Mammary epithelial cell (primary cell): Measurements from ENCODE around the gene SYNPO2L.

ENCODE experiments used
- EZH2 ChIP-seq: IDR thresholded peaks from 2 replicates; pipeline ENCODE4 v1.6.1; 2012; ENCODE audit warnings: low read length, inconsistent platforms, borderline replicate concordance
- TF ChIP-seq, protein P1 (sequence below), 2 donors: IDR thresholded peaks in 1 of 2; conservative IDR thresholded peaks in 1 of 2; 2 replicates each; pipeline ENCODE4 v1.5.1; 2011 to 2012; ENCODE audit warnings: inconsistent platforms in 2 of 2, low read length in 2 of 2, mild to moderate bottlenecking in 2 of 2, control low read depth in 1 of 2, low read depth in 1 of 2; ENCODE audit not compliant: insufficient read depth in 1 of 2; ENCODE audit errors: extremely low read depth in 1 of 2

- TF ChIP-seq, protein P1, sequence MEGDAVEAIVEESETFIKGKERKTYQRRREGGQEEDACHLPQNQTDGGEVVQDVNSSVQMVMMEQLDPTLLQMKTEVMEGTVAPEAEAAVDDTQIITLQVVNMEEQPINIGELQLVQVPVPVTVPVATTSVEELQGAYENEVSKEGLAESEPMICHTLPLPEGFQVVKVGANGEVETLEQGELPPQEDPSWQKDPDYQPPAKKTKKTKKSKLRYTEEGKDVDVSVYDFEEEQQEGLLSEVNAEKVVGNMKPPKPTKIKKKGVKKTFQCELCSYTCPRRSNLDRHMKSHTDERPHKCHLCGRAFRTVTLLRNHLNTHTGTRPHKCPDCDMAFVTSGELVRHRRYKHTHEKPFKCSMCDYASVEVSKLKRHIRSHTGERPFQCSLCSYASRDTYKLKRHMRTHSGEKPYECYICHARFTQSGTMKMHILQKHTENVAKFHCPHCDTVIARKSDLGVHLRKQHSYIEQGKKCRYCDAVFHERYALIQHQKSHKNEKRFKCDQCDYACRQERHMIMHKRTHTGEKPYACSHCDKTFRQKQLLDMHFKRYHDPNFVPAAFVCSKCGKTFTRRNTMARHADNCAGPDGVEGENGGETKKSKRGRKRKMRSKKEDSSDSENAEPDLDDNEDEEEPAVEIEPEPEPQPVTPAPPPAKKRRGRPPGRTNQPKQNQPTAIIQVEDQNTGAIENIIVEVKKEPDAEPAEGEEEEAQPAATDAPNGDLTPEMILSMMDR (conservative IDR thresholded peaks at IDR 0.05 in 1 of 2, IDR thresholded peaks at IDR 0.05 in 1 of 2; ENCODE audit: extremely low read depth in 1 of 2, insufficient read depth in 1 of 2, low read depth in 1 of 2, low read length in 2 of 2): no peak
- no peak for TF ChIP-seq EZH2
These were observed 9.2 kb downstream of the SYNPO2L start for GRCh38 chr10:73646598-73647041.
